ENCODE measurements around the gene LIPC.

LIPC gene

DNA sequence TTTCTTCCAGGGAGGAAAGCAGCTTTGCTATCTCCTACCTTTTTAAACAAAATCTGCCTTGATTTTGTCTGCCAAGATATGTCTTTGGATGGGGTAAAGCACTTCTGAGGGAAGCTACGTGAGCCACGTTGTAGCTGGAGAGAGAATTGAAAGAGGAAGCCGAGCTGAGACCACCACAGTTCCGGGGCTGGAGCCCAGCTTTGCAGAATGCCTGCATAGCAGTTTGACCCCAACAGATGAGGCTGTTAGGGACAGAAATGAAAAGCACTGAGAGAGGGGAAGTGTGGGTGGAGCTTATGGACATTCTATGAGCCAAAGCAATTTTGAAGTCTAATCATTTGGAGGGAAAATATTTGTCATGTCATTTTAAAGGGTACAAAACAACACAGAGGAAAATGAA, 45.4 kb downstream of the LIPC start:
- no peaks in the 10 kb centered on the region for H4K20me1 ChIP-seq (ENCODE audit: insufficient read depth, low read length)
- no peak overlapping the region for H3K9ac ChIP-seq (ENCODE audit: low read length)
- no peaks in the 10 kb centered on the region for H3K36me3 ChIP-seq (replicated peaks; ENCODE audit: insufficient read depth, low read length)
- no peaks in the 10 kb centered on the region for H3K9me3 ChIP-seq (replicated peaks; ENCODE audit: insufficient read depth, low read length)
- TF ChIP-seq EZH2phosphoT487 (IDR thresholded peaks at IDR 0.05; ENCODE audit: low read length): no peak
- TF ChIP-seq, protein P1, sequence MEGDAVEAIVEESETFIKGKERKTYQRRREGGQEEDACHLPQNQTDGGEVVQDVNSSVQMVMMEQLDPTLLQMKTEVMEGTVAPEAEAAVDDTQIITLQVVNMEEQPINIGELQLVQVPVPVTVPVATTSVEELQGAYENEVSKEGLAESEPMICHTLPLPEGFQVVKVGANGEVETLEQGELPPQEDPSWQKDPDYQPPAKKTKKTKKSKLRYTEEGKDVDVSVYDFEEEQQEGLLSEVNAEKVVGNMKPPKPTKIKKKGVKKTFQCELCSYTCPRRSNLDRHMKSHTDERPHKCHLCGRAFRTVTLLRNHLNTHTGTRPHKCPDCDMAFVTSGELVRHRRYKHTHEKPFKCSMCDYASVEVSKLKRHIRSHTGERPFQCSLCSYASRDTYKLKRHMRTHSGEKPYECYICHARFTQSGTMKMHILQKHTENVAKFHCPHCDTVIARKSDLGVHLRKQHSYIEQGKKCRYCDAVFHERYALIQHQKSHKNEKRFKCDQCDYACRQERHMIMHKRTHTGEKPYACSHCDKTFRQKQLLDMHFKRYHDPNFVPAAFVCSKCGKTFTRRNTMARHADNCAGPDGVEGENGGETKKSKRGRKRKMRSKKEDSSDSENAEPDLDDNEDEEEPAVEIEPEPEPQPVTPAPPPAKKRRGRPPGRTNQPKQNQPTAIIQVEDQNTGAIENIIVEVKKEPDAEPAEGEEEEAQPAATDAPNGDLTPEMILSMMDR (IDR thresholded peaks at IDR 0.05; ENCODE audit: low read length): no peak
- H2AFZ ChIP-seq (ENCODE audit: low read length): no peak overlapping the region
- H3K4me3 ChIP-seq (ENCODE audit: low read length): no peak overlapping the region
- no peaks in the 10 kb centered on the region for H3F3A ChIP-seq (ENCODE audit: insufficient read depth, low read length)
- H3K27ac ChIP-seq (ENCODE audit: low read length): no peak overlapping the region
- H3K27me3 ChIP-seq (replicated peaks; ENCODE audit: insufficient read depth, low read length): no peaks in the 10 kb centered on the region
- DNase-seq: no peak
- peaks cover 22% of the 10 kb centered on the region for H3K4me1 ChIP-seq (ENCODE audit: low read length)
- H3K4me2 ChIP-seq (ENCODE audit: low read depth, low read length): no peak overlapping the region
- H3K9me2 ChIP-seq (replicated peaks; ENCODE audit: insufficient read depth, low read length): no peaks in the 10 kb centered on the region
- H3K79me2 ChIP-seq (ENCODE audit: low read length): no peaks in the 10 kb centered on the region

GRCh38 chr15:58478035-58478434, 46.2 kb downstream of the LIPC start:
- Histone ChIP-seq H2AFZ (ENCODE audit: low read length) (no peak overlapping the region), H3K9me2 (replicated peaks; ENCODE audit: insufficient read depth, low read length) (no peaks in the 10 kb centered on the region), H3K27me3 (replicated peaks; ENCODE audit: insufficient read depth, low read length) (no peaks in the 10 kb centered on the region), H3K4me2 (ENCODE audit: low read depth, low read length) (no peak overlapping the region), H3K9ac (ENCODE audit: low read length) (no peak overlapping the region), H3K4me1 (ENCODE audit: low read length) (peaks cover 17% of the 10 kb centered on the region), H3K4me3 (ENCODE audit: low read length) (no peak overlapping the region), H4K20me1 (ENCODE audit: insufficient read depth, low read length) (no peaks in the 10 kb centered on the region), H3K9me3 (replicated peaks; ENCODE audit: insufficient read depth, low read length) (no peaks in the 10 kb centered on the region), H3K36me3 (replicated peaks; ENCODE audit: insufficient read depth, low read length) (no peaks in the 10 kb centered on the region), H3F3A (ENCODE audit: insufficient read depth, low read length) (no peaks in the 10 kb centered on the region), H3K27ac (ENCODE audit: low read length) (no peak overlapping the region), H3K79me2 (ENCODE audit: low read length) (no peaks in the 10 kb centered on the region)
- DNase-seq: no peak
- TF ChIP-seq, protein P1 (IDR thresholded peaks at IDR 0.05; ENCODE audit: low read length): no peak
- TF ChIP-seq EZH2phosphoT487 (IDR thresholded peaks at IDR 0.05; ENCODE audit: low read length): no peak
- TF ChIP-seq EZH2 (optimal IDR thresholded peaks at IDR 0.05; ENCODE audit: low read depth, low read length): no peak

GRCh38 chr15:58478579-58478978, 46.8 kb downstream of the LIPC start:
- no peak overlapping the region for H3K9ac ChIP-seq (ENCODE audit: low read length)
- no peaks in the 10 kb centered on the region for H3K27me3 ChIP-seq (replicated peaks; ENCODE audit: insufficient read depth, low read length)
- no peaks in the 10 kb centered on the region for H3K9me3 ChIP-seq (replicated peaks; ENCODE audit: insufficient read depth, low read length)
- peaks cover 12% of the 10 kb centered on the region for H3K4me1 ChIP-seq (ENCODE audit: low read length)
- H3K4me2 ChIP-seq (ENCODE audit: low read depth, low read length): no peak overlapping the region
- no peaks in the 10 kb centered on the region for H3K9me2 ChIP-seq (replicated peaks; ENCODE audit: insufficient read depth, low read length)
- TF ChIP-seq EZH2phosphoT487 (IDR thresholded peaks at IDR 0.05; ENCODE audit: low read length) (no peak), EZH2 (optimal IDR thresholded peaks at IDR 0.05; ENCODE audit: low read depth, low read length) (no peak)
- TF ChIP-seq, protein P1 (IDR thresholded peaks at IDR 0.05; ENCODE audit: low read length): no peak
- no peaks in the 10 kb centered on the region for H3K79me2 ChIP-seq (ENCODE audit: low read length)
- no peak for DNase-seq
- H3F3A ChIP-seq (ENCODE audit: insufficient read depth, low read length): no peaks in the 10 kb centered on the region
- H3K27ac ChIP-seq (ENCODE audit: low read length): no peak overlapping the region
- H3K36me3 ChIP-seq (replicated peaks; ENCODE audit: insufficient read depth, low read length): no peaks in the 10 kb centered on the region
- H4K20me1 ChIP-seq (ENCODE audit: insufficient read depth, low read length): no peaks in the 10 kb centered on the region
- no peak overlapping the region for H2AFZ ChIP-seq (ENCODE audit: low read length)
- no peak overlapping the region for H3K4me3 ChIP-seq (ENCODE audit: low read length)
